ENCODE measurements around the gene TEPSIN.
"Not testable (repeated sequence)": the region's sequence is repeated elsewhere in the genome, so short reads cannot be mapped to it uniquely, and the experiment has no call there.

DNA sequence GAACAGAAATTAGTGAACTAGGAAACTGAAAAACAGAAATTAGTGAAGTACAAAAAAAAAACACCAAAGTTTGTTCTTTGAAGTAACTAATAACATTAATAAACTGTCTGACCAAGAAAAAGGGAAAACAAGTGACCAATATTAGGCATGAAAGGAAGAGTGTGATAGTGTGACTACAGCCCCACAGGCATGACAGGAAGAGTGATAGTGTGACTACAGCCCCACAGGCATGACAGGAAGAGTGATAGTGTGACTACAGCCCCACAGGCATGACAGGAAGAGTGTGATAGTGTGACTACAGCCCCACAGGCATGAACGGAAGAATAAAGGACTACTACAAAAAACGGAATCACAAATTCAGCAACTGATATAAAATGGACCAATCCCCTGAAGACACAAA, 11.2 kb downstream of the TEPSIN start:
- not testable (repeated sequence) for TF ChIP-seq SETDB1 (CRISPR knock-in tag; IDR thresholded peaks at IDR 0.05; ENCODE audit: borderline replicate concordance); NONO (IDR thresholded peaks at IDR 0.05); NONO (CRISPR knock-in tag; conservative IDR thresholded peaks at IDR 0.05); KLF15 (CRISPR knock-in tag; IDR thresholded peaks at IDR 0.05; ENCODE audit: borderline replicate concordance); SP4 (CRISPR knock-in tag; IDR thresholded peaks at IDR 0.05); MED13 (CRISPR knock-in tag; IDR thresholded peaks at IDR 0.05); ZNF143 (CRISPR knock-in tag; IDR thresholded peaks at IDR 0.05); ZSCAN29 (CRISPR knock-in tag; conservative IDR thresholded peaks at IDR 0.05); EP300 (IDR thresholded peaks at IDR 0.05; ENCODE audit: low read depth in 2 of 2, low read length in 2 of 2); EP300 (CRISPR knock-in tag; IDR thresholded peaks at IDR 0.05; ENCODE audit: borderline replicate concordance)
- TF ChIP-seq, protein P1, sequence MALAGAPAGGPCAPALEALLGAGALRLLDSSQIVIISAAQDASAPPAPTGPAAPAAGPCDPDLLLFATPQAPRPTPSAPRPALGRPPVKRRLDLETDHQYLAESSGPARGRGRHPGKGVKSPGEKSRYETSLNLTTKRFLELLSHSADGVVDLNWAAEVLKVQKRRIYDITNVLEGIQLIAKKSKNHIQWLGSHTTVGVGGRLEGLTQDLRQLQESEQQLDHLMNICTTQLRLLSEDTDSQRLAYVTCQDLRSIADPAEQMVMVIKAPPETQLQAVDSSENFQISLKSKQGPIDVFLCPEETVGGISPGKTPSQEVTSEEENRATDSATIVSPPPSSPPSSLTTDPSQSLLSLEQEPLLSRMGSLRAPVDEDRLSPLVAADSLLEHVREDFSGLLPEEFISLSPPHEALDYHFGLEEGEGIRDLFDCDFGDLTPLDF (CRISPR knock-in tag; IDR thresholded peaks at IDR 0.05) = not testable (repeated sequence)
- TF ChIP-seq, protein P2, sequence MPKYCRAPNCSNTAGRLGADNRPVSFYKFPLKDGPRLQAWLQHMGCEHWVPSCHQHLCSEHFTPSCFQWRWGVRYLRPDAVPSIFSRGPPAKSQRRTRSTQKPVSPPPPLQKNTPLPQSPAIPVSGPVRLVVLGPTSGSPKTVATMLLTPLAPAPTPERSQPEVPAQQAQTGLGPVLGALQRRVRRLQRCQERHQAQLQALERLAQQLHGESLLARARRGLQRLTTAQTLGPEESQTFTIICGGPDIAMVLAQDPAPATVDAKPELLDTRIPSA (CRISPR knock-in tag; IDR thresholded peaks at IDR 0.05; ENCODE audit: borderline replicate concordance) = not testable (repeated sequence)
